Activated CD8-positive, alpha-beta memory T cell treated with anti-CD3 and anti-CD28 coated beads, Interleukin-2, amount 50 U/mL, for 24 hours (primary cell): ENCODE results near the gene UXS1.

ENCODE experiments used
- DNase-seq: peaks from one replicate; pipeline ENCODE4 v3.0.0-alpha.2; 2020; ENCODE audit errors: extremely low read depth

Gene UXS1

DNA sequence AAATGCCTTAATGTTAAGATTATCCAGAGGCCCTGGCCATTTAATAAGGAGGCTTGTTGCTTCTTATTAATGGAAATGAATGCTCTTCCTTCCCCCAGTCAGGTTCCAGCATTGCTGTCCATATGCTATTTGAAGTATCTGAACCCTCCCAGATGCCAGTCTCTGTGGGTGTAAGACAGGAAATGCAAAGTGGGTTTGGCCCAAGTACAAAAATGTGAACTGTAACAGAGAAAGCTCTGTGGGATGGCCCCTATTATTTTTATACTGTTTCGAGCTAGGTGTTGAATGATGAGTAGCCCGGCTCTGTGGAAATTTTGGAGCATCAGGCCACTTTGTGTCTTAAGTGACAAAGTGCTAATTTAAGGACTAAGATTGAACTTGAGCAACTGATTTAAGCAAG lies 141.0 kb downstream of the UXS1 start:
- DNase-seq, result no peak

DNA sequence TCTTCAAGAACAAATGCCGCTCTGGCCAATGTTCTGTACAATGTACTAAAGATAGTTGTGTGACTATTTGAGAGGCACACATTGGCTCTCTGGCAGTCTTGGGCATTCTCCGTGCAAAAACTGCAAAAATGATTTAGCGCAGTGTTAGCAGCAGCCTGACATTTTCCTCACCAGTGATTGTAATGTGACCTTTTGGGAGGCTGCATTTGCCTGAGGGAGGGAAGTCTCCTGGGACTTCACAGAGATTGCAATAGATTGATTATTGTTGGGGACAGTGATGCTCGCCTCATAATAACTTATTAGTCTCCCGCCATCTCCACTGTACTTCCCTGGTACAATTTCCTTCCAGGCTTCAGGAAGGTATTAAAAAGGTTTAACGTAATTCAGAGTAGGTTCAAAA lies 149.2 kb downstream of the UXS1 start:
- DNase-seq, result no peak

DNA sequence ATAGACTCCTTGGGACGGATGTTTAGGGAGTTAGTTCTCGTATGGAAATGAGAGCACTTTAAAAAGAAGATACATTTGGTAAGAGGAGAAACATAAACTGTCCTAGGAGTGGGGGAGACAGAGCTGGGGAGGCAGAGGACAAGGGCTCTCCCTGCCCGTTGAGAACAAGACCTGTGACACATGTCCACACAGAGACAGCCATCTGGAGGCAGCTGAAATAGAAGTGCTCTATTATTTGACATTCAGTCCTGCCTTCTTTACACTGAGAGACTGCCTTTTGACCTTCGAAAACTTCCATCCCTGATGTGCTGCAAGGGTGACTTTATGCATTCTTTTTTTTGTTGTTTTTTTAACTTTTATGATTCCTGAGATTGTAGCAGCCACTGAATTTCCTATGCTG lies 150.1 kb downstream of the UXS1 start:
- no peak for DNase-seq
